Hematopoietic multipotent progenitor cell (in vitro differentiated cells): ENCODE data around the gene LBR. TPM values are rescaled to one million over a fixed set of nuclear protein-coding genes. Genes with fewer than 3 reads are reported as not detected.

Experiments used
- DNase-seq, 3 donors: peaks; one replicate each; pipeline ENCODE4 v3.0.0-alpha.2; 2011 to 2015; ENCODE audit warnings: low read depth in 2 of 3, low spot score in 2 of 3
- total RNA-seq: library from RNA; depleted of rRNA; stranded (reverse); fragments of >200 nt; gene quantifications from one replicate; pipeline ENCODE4 v1.2.3, GENCODE V29; 2012

The LBR gene
- total RNA-seq, 1 donor, result 51.7 TPM

GRCh38 chr1:225446981-225447615 is 19.3 kb upstream of the LBR start:
- DNase-seq, result no peak

- DNase-seq, result peak in 1 of 3 donors; percentile 26
Measured at GRCh38 chr1:225446595-225446960, 18.7 kb upstream of the LBR start.

- DNase-seq, result peak in 1 of 3 donors; percentile 31
Measured at GRCh38 chr1:225445639-225446594, 18.1 kb upstream of the LBR start.

GRCh38 chr1:225442123-225442505 is 14.3 kb upstream of the LBR start:
- DNase-seq, result no peak

- DNase-seq, result peak in 1 of 3 donors; percentile 41
Measured at GRCh38 chr1:225441314-225442122, 13.7 kb upstream of the LBR start.

- no peak for DNase-seq
Measured at GRCh38 chr1:225440380-225441221, 12.8 kb upstream of the LBR start.

- DNase-seq, result no peak
Measured at GRCh38 chr1:225437710-225438437, 10.0 kb upstream of the LBR start.

GRCh38 chr1:225435957-225436392 is 8.1 kb upstream of the LBR start:
- DNase-seq, result no peak

- no peak for DNase-seq
Measured at GRCh38 chr1:225435487-225435886, 7.6 kb upstream of the LBR start.

- DNase-seq, result no peak
Measured at GRCh38 chr1:225435076-225435475, 7.2 kb upstream of the LBR start.

GRCh38 chr1:225434046-225434445 is 6.2 kb upstream of the LBR start:
- DNase-seq, result peak in 1 of 3 donors; percentile 36

GRCh38 chr1:225431081-225431863 is 3.4 kb upstream of the LBR start:
- no peak for DNase-seq

- DNase-seq, result no peak
Measured at GRCh38 chr1:225430301-225430700, 2.5 kb upstream of the LBR start.

GRCh38 chr1:225428881-225429455 is 1.1 kb upstream of the LBR start:
- DNase-seq, result peak in 1 of 3 donors; percentile 94

- DNase-seq, result peak; percentile 81 to 94 (median 91)
Measured at GRCh38 chr1:225428068-225428880, 436 bp upstream of the LBR start.

- no peak for DNase-seq
Measured at GRCh38 chr1:225426395-225427234, 1.2 kb downstream of the LBR start.
